GM11168 (cell line): Measurements from ENCODE around the gene CST1.
"Not testable (repeated sequence)": the region's sequence is repeated elsewhere in the genome, so short reads cannot be mapped to it uniquely, and the experiment has no call there.

ENCODE experiments used
- in situ Hi-C: fragments of 300-500 bp; cut with MboI; formaldehyde crosslinking; loops from one replicate; pipeline ENCODE4 v1.12.0; 2022; ENCODE audit warnings: low sequenced_read_pairs; ENCODE audit not compliant: unreplicated experiment

CST1 gene

GRCh38 chr20:23756792-23757191 lies 6.1 kb upstream of the CST1 start:
- in situ Hi-C loops: not testable (repeated sequence)

GRCh38 chr20:23755131-23755611 lies 4.4 kb upstream of the CST1 start:
- in situ Hi-C loops: not testable (repeated sequence)

- in situ Hi-C loops: no loop called here
Measured at GRCh38 chr20:23754731-23755130, 4.0 kb upstream of the CST1 start.

GRCh38 chr20:23753589-23753988 lies 2.9 kb upstream of the CST1 start:
- in situ Hi-C loops: no loop called here

- in situ Hi-C loops: no loop called here
Measured at GRCh38 chr20:23753194-23753548, 2.4 kb upstream of the CST1 start.

- in situ Hi-C loops: no loop called here
Measured at GRCh38 chr20:23752481-23753193, 1.9 kb upstream of the CST1 start.

- in situ Hi-C loops: no loop called here
Measured at GRCh38 chr20:23752019-23752418, 1.3 kb upstream of the CST1 start.

GRCh38 chr20:23749746-23750145 lies 989 bp downstream of the CST1 start:
- in situ Hi-C loops: no loop called here

- in situ Hi-C loops: not testable (repeated sequence)
Measured at GRCh38 chr20:23748975-23749374, 1.8 kb downstream of the CST1 start.

- in situ Hi-C loops: not testable (repeated sequence)
Measured at GRCh38 chr20:23747551-23747950, 3.2 kb downstream of the CST1 start.

GRCh38 chr20:23747092-23747491 lies 3.6 kb downstream of the CST1 start:
- in situ Hi-C loops: not testable (repeated sequence)

GRCh38 chr20:23746321-23746720 lies 4.4 kb downstream of the CST1 start:
- in situ Hi-C loops: no loop called here

GRCh38 chr20:23745247-23745646 lies 5.5 kb downstream of the CST1 start:
- in situ Hi-C loops: no loop called here

- in situ Hi-C loops: no loop called here
Measured at GRCh38 chr20:23744817-23745216, 5.9 kb downstream of the CST1 start.

- in situ Hi-C loops: not testable (repeated sequence)
Measured at GRCh38 chr20:23735391-23735790, 15.3 kb downstream of the CST1 start.

- in situ Hi-C loops: not testable (repeated sequence)
Measured at GRCh38 chr20:23734949-23735348, 15.8 kb downstream of the CST1 start.

GRCh38 chr20:23734440-23734839 lies 16.3 kb downstream of the CST1 start:
- in situ Hi-C loops: not testable (repeated sequence)

GRCh38 chr20:23727016-23727415 lies 23.7 kb downstream of the CST1 start:
- in situ Hi-C loops: no loop called here

- in situ Hi-C loops: no loop called here
Measured at GRCh38 chr20:23725102-23725501, 25.6 kb downstream of the CST1 start.

- in situ Hi-C loops: not testable (repeated sequence)
Measured at GRCh38 chr20:23723659-23724307, 27.0 kb downstream of the CST1 start.

GRCh38 chr20:23722851-23723250 lies 27.9 kb downstream of the CST1 start:
- in situ Hi-C loops: not testable (repeated sequence)

GRCh38 chr20:23721962-23722361 lies 28.8 kb downstream of the CST1 start:
- in situ Hi-C loops: no loop called here
